IPS-18c (cell line): ENCODE results near the gene GRHL3.

Source experiments
- H3K4me3 ChIP-seq: 2 replicates; pipeline ENCODE4 v1.7.0; 2013; ENCODE audit warnings: low read depth, mild to moderate bottlenecking, low read length, moderate library complexity; ENCODE audit not compliant: insufficient read depth
- H3K9me3 ChIP-seq: one replicate; pipeline ENCODE4 v1.6.1; 2013; ENCODE audit warnings: mild to moderate bottlenecking, low read length, moderate library complexity; ENCODE audit not compliant: control insufficient read depth, insufficient read depth

The GRHL3 gene

GRCh38 chr1:24348196-24348595 is 29.0 kb downstream of the GRHL3 start:
- H3K9me3 ChIP-seq, result no peaks in the 10 kb centered on the region
- no peak overlapping the region for H3K4me3 ChIP-seq

GRCh38 chr1:24349891-24350290 is 30.7 kb downstream of the GRHL3 start:
- no peaks in the 10 kb centered on the region for H3K9me3 ChIP-seq
- no peak overlapping the region for H3K4me3 ChIP-seq

- Histone ChIP-seq H3K9me3 (no peaks in the 10 kb centered on the region), H3K4me3 (no peak overlapping the region)
Measured at GRCh38 chr1:24351247-24351646, 32.1 kb downstream of the GRHL3 start.

GRCh38 chr1:24351918-24352627 is 32.9 kb downstream of the GRHL3 start:
- Histone ChIP-seq H3K4me3 (no peak overlapping the region), H3K9me3 (no peaks in the 10 kb centered on the region)

GRCh38 chr1:24353292-24353891 is 34.2 kb downstream of the GRHL3 start:
- Histone ChIP-seq H3K9me3 (no peaks in the 10 kb centered on the region), H3K4me3 (no peak overlapping the region)

GRCh38 chr1:24355466-24355865 is 36.3 kb downstream of the GRHL3 start:
- no peaks in the 10 kb centered on the region for H3K9me3 ChIP-seq
- no peak overlapping the region for H3K4me3 ChIP-seq

- Histone ChIP-seq H3K4me3 (no peak overlapping the region), H3K9me3 (no peaks in the 10 kb centered on the region)
Measured at GRCh38 chr1:24357038-24357437, 37.9 kb downstream of the GRHL3 start.

GRCh38 chr1:24360681-24361080 is 41.5 kb downstream of the GRHL3 start:
- H3K9me3 ChIP-seq, result no peaks in the 10 kb centered on the region
- H3K4me3 ChIP-seq, result no peak overlapping the region

GRCh38 chr1:24361811-24362210 is 42.7 kb downstream of the GRHL3 start:
- H3K4me3 ChIP-seq, result no peak overlapping the region
- H3K9me3 ChIP-seq, result no peaks in the 10 kb centered on the region

GRCh38 chr1:24362396-24362795 is 43.2 kb downstream of the GRHL3 start:
- Histone ChIP-seq H3K4me3 (no peak overlapping the region), H3K9me3 (no peaks in the 10 kb centered on the region)

GRCh38 chr1:24362982-24363614 is 43.9 kb downstream of the GRHL3 start:
- Histone ChIP-seq H3K4me3 (no peak overlapping the region), H3K9me3 (no peaks in the 10 kb centered on the region)

GRCh38 chr1:24363994-24364393 is 44.8 kb downstream of the GRHL3 start:
- Histone ChIP-seq H3K4me3 (no peak overlapping the region), H3K9me3 (no peaks in the 10 kb centered on the region)

GRCh38 chr1:24364605-24364974 is 45.4 kb downstream of the GRHL3 start:
- H3K4me3 ChIP-seq, result no peak overlapping the region
- no peaks in the 10 kb centered on the region for H3K9me3 ChIP-seq

GRCh38 chr1:24364975-24365678 is 46.0 kb downstream of the GRHL3 start:
- H3K9me3 ChIP-seq, result no peaks in the 10 kb centered on the region
- H3K4me3 ChIP-seq, result no peak overlapping the region

- Histone ChIP-seq H3K9me3 (no peaks in the 10 kb centered on the region), H3K4me3 (no peak overlapping the region)
Measured at GRCh38 chr1:24366707-24367106, 47.5 kb downstream of the GRHL3 start.

- H3K4me3 ChIP-seq, result no peak overlapping the region
- H3K9me3 ChIP-seq, result no peaks in the 10 kb centered on the region
Measured at GRCh38 chr1:24369199-24369598, 50.0 kb downstream of the GRHL3 start.

- H3K4me3 ChIP-seq, result no peak overlapping the region
Measured at GRCh38 chr1:24369801-24370200, 50.6 kb downstream of the GRHL3 start.

GRCh38 chr1:24373044-24373443 is 53.9 kb downstream of the GRHL3 start:
- no peak overlapping the region for H3K4me3 ChIP-seq

More at GRCh38 chr1:24369801-24370200, 50.6 kb downstream of the GRHL3 start:
- H3K9me3 ChIP-seq, result no peaks in the 10 kb centered on the region

More at GRCh38 chr1:24373044-24373443, 53.9 kb downstream of the GRHL3 start:
- no peaks in the 10 kb centered on the region for H3K9me3 ChIP-seq
